HUES64 (cell line): Measurements from ENCODE around the gene PPP1CC.

Source experiments
- H3K27ac ChIP-seq: 2 replicates; pipeline ENCODE4 v1.7.0; 2013; ENCODE audit warnings: low read depth, low read length, inconsistent platforms
- H3K27me3 ChIP-seq: 2 replicates; pipeline ENCODE4 v1.6.1; 2013; ENCODE audit warnings: mild to moderate bottlenecking, low read length; ENCODE audit not compliant: insufficient read depth
- H3K36me3 ChIP-seq: 2 replicates; pipeline ENCODE4 v1.6.1; 2013; ENCODE audit warnings: mild to moderate bottlenecking, low read length; ENCODE audit not compliant: insufficient read depth
- H3K4me1 ChIP-seq: 2 replicates; pipeline ENCODE4 v1.6.1; 2013; ENCODE audit warnings: mild to moderate bottlenecking, low read length, moderate library complexity; ENCODE audit not compliant: insufficient read depth
- H3K4me3 ChIP-seq: 2 replicates; pipeline ENCODE4 v1.5.1; 2013; ENCODE audit warnings: mild to moderate bottlenecking, low read length, moderate library complexity
- H3K9ac ChIP-seq: 2 replicates; pipeline ENCODE4 v1.6.1; 2013; ENCODE audit warnings: mild to moderate bottlenecking, low read depth, low read length
- H3K9me3 ChIP-seq: 2 replicates; pipeline ENCODE4 v1.6.1; 2013; ENCODE audit warnings: low read depth, low read length; ENCODE audit not compliant: insufficient read depth
- WGBS: fragments of 150-250, 120-280 bp; methylation state at CpG from one replicate; pipeline ENCODE4 v1.1.7; 2013; ENCODE audit warnings: missing lambda C conversion rate; 5-methylcytosine and 5-hydroxymethylcytosine counted together

The PPP1CC gene

DNA sequence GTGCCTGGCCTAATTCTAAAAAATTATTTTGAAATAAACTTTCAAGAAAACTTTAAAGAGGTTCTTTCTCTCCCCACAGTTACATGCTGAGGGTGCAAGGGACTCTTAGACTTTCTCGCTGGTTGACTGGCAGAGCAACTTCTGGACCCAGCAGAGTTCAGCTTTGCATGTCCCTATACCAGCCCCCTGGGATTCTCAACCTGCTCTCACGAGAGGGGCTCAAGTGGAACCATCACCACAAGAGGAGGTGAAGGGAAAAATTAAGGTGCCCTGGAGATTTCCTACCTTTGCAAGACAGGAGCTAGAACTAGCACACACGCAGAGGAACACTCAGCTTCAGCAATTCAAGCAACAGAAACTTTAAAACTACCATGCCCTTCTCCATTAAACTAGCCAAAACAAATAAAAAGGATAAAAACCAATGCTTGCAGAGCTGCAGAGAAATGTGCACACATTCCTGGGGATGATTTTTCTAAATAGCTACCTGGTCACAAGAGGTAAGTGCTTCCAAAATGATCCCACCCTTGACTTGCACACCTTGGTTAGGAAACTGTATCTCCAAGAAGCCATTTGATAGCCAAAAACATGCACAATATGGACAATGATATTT, 56.3 kb downstream of the PPP1CC start:
- no peaks in the 10 kb centered on the region for H3K36me3 ChIP-seq
- H3K27me3 ChIP-seq, result peaks cover 15% of the 10 kb centered on the region
- H3K4me1 ChIP-seq, result 0 out of 2 replicates have a peak, but pooled peaks cover 5% of the 10 kb centered on the region
- H3K9me3 ChIP-seq, result no peaks in the 10 kb centered on the region
- H3K27ac ChIP-seq, result no peak overlapping the region
- WGBS, result 96% methylated on average over 3 of the region's 3 CpGs
- H3K9ac ChIP-seq, result no peak overlapping the region
- no peak overlapping the region for H3K4me3 ChIP-seq

DNA sequence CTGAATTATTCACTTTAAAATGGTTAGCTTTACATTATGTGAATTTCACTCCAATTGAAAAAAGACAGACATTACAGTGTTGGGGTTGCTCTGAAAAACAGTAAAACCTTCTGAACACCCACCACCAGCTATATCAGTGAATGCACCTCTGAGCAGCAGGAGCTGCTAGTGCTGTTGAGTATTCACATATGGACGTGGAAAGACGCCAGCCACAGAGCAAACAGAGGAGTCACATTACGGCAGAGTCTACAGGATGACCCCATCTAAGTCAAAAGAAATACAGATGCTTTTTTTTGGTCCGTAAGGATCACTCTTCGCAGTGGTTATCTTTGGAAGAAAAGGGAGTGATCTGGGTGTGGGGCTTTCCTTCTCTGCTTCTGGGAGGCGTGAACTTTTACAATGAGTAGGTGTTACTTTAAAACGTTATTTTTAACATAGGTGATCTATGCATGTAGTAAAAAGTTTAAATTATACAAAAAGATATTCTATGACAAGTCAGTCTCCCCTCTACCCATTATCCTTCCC, 58.3 kb downstream of the PPP1CC start:
- no peaks in the 10 kb centered on the region for H3K4me1 ChIP-seq

DNA sequence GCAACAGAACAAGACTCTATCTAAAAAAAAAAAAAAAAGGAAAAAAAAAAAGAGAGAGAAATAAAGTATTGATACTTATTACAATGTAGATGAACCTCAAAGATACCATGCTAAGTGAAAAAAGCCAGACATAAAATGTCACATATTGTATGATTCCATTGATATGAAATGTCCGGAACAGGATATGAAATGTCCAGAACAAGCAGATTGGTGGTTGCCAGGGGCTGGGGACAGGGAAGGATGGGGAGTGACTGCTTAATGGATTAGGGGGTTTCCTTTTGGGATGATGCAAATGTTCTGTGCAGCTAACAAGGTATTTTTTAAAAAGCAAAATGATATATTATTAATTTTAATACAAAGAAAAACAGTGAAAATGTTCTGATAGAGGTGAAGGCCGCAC, 58.8 kb downstream of the PPP1CC start:
- no peak overlapping the region for H3K27ac ChIP-seq

More for the DNA sequence above, 58.3 kb downstream of the PPP1CC start:
- no peak overlapping the region for H3K4me3 ChIP-seq
- H3K36me3 ChIP-seq, result no peaks in the 10 kb centered on the region
- H3K27ac ChIP-seq, result no peak overlapping the region
- WGBS, result 79% methylated on average over 6 of the region's 7 CpGs
- no peak overlapping the region for H3K9ac ChIP-seq
- peaks cover 15% of the 10 kb centered on the region for H3K27me3 ChIP-seq
- no peaks in the 10 kb centered on the region for H3K9me3 ChIP-seq

DNA sequence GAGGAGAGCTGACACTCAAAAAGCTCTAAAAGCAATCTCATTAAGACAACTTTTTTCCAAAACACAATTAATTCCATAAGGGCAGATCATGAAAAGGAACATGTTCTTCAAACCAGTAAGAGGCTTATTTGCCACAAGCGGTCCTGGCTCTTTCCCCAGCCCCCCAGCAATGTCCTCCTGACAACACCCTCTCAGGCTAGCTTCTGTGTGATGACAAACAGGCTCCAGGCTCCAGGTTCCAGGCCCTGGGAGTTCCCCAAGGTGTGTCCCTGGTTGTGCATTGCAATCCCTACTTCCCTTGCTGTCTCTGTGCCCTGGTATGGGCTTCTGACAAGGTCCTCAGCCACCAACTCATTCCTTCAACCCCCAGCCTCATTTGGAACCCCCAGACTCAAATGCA, 62.7 kb downstream of the PPP1CC start:
- Histone ChIP-seq H3K27ac (no peak overlapping the region), H3K4me3 (no peak overlapping the region), H3K36me3 (no peaks in the 10 kb centered on the region), H3K4me1 (no peaks in the 10 kb centered on the region), H3K27me3 (no peaks in the 10 kb centered on the region), H3K9me3 (no peaks in the 10 kb centered on the region), H3K9ac (no peak overlapping the region)
- WGBS, result 81% methylated on average over 1 of the region's 1 CpG

More for the DNA sequence above, 58.8 kb downstream of the PPP1CC start:
- no peak overlapping the region for H3K9ac ChIP-seq
- H3K4me3 ChIP-seq, result no peak overlapping the region
- H3K27me3 ChIP-seq, result peaks cover 15% of the 10 kb centered on the region
- H3K9me3 ChIP-seq, result no peaks in the 10 kb centered on the region
- 86% methylated on average over 2 of the region's 2 CpGs for WGBS
- no peaks in the 10 kb centered on the region for H3K4me1 ChIP-seq
- H3K36me3 ChIP-seq, result no peaks in the 10 kb centered on the region

DNA sequence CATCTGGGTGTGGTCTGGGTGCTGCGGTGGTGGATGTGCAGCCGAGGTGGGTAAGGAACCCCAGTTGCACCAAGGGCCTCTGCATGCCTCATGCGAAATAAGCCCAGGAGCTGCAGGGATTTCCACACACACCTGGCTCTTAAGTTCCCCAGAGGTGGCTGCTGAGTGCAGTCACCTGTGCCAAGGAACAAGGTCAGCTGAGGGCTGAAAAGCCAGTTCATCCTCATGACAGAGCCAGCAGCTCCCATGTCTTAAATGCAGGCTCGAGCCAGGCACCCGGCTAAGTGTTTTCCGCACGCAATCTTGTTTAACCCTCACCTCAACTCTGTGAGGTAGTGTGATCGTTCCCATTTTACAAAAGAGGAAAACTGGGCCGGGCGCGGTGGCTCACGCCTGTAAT, 63.5 kb downstream of the PPP1CC start:
- no peak overlapping the region for H3K27ac ChIP-seq
- no peaks in the 10 kb centered on the region for H3K4me1 ChIP-seq

DNA sequence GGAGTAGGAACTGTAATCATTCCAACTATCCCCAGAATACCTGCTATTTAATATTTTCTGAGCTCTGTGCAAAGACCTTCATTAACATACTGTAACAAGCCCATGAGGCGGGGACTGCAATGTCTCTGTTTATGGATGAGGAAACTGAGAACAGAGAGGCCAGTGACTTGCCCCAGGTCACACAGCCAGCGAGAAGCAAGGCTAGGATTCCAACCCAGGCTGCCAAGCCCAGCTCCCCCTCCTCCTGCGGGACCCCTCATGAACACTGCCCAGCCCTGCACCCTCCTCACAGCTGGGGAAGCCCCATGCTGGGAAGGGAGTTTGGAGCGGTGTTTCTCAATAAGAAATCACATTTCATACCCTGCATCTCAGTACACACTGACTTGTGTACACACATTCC, 64.7 kb downstream of the PPP1CC start:
- H3K27ac ChIP-seq, result no peak overlapping the region
- no peaks in the 10 kb centered on the region for H3K27me3 ChIP-seq
- H3K4me1 ChIP-seq, result no peaks in the 10 kb centered on the region
- no peak overlapping the region for H3K4me3 ChIP-seq
- H3K36me3 ChIP-seq, result no peaks in the 10 kb centered on the region
- WGBS, result 90% methylated on average over 4 of the region's 4 CpGs
- no peaks in the 10 kb centered on the region for H3K9me3 ChIP-seq
- H3K9ac ChIP-seq, result no peak overlapping the region

More for the DNA sequence above, 63.5 kb downstream of the PPP1CC start:
- Histone ChIP-seq H3K27me3 (no peaks in the 10 kb centered on the region), H3K36me3 (no peaks in the 10 kb centered on the region), H3K9ac (no peak overlapping the region), H3K4me3 (no peak overlapping the region), H3K9me3 (no peaks in the 10 kb centered on the region)
- WGBS, result 95% methylated on average over 8 of the region's 12 CpGs

DNA sequence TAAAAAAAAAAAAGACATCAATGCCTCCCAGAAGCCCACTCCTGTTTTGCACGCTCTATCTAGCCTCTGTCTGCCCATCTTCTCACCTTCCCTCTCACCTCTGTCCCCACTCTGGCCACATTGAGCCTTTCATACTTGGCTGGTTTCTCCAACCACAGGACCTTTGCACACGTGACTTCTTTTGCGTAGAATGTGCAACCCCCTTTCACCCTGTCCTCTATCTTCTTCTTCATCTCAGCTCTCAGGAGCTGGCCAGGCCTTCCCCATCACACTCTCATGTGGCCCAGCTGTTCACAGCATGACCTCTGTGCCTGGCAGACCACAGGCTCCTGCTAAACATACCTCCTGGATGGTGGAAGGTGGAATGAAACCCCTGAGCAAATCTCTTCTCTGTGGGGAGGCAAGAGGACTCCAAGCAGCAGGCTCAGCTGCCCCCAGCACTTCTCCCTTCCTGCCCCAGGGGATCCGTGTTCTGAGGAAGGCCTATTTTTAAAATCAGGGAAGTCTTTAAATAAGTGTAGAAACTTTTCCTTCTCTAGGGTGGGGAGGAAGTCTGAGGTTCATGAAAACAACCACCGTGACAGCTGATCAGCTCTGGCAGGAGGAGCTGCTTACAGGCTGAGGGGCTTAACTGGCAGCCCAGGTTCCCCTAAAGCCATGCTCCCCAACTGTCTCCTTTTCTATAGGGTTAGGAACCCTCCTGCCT, 65.3 kb downstream of the PPP1CC start:
- Histone ChIP-seq H3K9ac (no peak overlapping the region), H3K4me1 (no peaks in the 10 kb centered on the region), H3K27ac (no peak overlapping the region), H3K36me3 (no peaks in the 10 kb centered on the region), H3K27me3 (no peaks in the 10 kb centered on the region), H3K9me3 (no peaks in the 10 kb centered on the region), H3K4me3 (no peak overlapping the region)
- WGBS, result 61% methylated on average over 5 of the region's 5 CpGs

DNA sequence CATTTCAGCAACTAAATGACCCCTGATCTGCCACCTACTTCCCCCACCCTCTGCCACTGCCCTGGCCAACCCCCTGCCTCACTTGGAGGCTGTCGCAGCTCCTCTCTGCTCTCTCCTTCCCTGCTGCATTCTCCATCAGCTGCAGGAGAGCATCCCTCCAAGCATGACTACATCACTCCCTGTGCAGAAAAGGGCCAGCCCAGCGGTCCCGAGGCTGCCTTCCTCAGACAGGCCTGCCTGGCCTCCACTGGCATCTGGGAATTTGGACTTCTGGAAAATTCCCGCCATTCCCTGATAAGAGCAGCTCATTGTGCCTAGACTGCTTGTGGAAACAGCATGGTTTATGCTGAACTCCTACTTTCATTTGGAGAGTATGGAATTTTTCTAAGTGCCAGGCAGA, 66.5 kb downstream of the PPP1CC start:
- no peaks in the 10 kb centered on the region for H3K4me1 ChIP-seq
- H3K9me3 ChIP-seq, result no peaks in the 10 kb centered on the region
- 87% methylated on average over 4 of the region's 4 CpGs for WGBS
- H3K9ac ChIP-seq, result no peak overlapping the region
- no peak overlapping the region for H3K4me3 ChIP-seq
- H3K36me3 ChIP-seq, result no peaks in the 10 kb centered on the region
- H3K27me3 ChIP-seq, result no peaks in the 10 kb centered on the region
- H3K27ac ChIP-seq, result no peak overlapping the region

DNA sequence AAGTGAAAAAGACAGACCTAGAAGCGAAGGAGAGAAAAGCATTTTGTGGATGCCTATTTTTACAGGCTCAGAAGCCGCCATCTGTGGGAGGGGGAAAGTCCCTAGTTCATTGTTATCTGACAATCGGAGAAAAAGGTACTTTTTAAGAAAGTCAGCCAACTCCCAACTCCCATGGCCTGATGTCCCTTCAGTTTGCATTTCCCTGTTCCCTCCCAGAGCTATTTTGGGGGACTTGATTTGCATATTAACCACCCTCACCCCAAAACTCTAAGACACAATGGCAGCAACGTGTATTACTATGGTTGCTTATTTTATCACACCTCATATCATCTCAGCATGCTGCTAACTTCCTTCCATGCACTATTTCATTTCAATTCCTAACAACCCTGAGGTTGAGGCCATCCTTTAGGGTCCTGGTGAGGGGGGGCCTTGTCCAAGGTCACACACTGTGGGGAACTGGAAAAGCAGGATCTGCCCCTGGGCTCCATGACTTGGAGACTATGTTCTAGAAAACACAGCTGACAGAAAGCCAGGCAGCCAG, 72.5 kb downstream of the PPP1CC start:
- H3K4me1 ChIP-seq, result peaks cover 4% of the 10 kb centered on the region; the same call in 1 of the 2 replicates

More for the DNA sequence above, 72.5 kb downstream of the PPP1CC start:
- Histone ChIP-seq H3K36me3 (no peaks in the 10 kb centered on the region), H3K9ac (no peak overlapping the region), H3K27ac (no peak overlapping the region), H3K27me3 (no peaks in the 10 kb centered on the region), H3K9me3 (no peaks in the 10 kb centered on the region), H3K4me3 (no peak overlapping the region)
- 90% methylated on average over 4 of the region's 4 CpGs for WGBS
